Fibroblast of lung (primary cell): Measurements from ENCODE around the gene LPCAT1.

Source experiments
- EZH2 ChIP-seq: IDR thresholded peaks from 2 replicates; pipeline ENCODE4 v1.5.1; 2012; ENCODE audit warnings: low read length, control low read depth, mild to moderate bottlenecking; ENCODE audit errors: missing control alignments
- TF ChIP-seq, protein P1 (sequence below), 2 donors: IDR thresholded peaks in 1 of 2; conservative IDR thresholded peaks in 1 of 2; 1 replicate in 1 of 2; 2 replicates in 1 of 2; pipeline ENCODE4 v1.5.1; 2011 to 2012; ENCODE audit warnings: low read length in 2 of 2, control low read depth in 1 of 2, inconsistent platforms in 1 of 2, low read depth in 1 of 2, mild to moderate bottlenecking in 1 of 2

DNA sequence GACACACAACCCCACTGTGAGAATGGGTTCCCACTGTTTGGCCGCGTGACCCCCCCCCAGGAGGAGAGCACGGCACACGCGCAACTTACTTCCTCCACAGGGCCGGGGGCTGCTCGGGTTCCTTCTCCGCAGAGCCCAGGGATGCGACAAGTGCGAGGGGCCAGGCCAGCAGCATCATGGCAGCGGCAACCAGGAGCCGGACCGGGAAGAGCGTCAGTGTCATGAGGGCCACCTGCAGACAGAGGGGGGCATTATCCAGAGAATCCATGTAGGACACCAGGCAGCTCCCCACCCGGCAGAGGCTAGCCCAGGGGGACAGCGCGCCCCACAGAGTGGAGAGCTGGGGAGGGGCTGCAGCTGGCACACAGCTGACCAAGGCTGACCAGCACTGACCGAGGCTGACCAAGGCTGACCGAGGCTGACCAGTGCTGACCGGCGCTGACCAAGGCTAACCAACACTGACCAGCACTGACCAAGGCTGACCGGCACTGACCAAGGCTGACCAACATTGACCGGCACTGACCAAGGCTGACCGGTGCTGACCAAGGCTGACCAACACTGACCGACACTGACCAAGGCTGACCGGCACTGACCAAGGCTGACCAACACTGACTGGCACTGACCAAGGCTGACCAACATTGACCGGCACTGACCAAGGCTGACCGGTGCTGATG, 22.3 kb downstream of the LPCAT1 start:
- no peak for TF ChIP-seq EZH2
- TF ChIP-seq, protein P1, sequence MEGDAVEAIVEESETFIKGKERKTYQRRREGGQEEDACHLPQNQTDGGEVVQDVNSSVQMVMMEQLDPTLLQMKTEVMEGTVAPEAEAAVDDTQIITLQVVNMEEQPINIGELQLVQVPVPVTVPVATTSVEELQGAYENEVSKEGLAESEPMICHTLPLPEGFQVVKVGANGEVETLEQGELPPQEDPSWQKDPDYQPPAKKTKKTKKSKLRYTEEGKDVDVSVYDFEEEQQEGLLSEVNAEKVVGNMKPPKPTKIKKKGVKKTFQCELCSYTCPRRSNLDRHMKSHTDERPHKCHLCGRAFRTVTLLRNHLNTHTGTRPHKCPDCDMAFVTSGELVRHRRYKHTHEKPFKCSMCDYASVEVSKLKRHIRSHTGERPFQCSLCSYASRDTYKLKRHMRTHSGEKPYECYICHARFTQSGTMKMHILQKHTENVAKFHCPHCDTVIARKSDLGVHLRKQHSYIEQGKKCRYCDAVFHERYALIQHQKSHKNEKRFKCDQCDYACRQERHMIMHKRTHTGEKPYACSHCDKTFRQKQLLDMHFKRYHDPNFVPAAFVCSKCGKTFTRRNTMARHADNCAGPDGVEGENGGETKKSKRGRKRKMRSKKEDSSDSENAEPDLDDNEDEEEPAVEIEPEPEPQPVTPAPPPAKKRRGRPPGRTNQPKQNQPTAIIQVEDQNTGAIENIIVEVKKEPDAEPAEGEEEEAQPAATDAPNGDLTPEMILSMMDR (conservative IDR thresholded peaks at IDR 0.05 in 1 of 2, IDR thresholded peaks at IDR 0.05 in 1 of 2; ENCODE audit: low read depth in 1 of 2, low read length in 2 of 2), result no peak
